ENCODE data around the gene IGF1R. TPM values are rescaled to one million over a fixed set of nuclear protein-coding genes. Genes with fewer than 3 reads are reported as not detected.

The IGF1R gene
- polyA plus RNA-seq, 1 experiment: 21.6 TPM

DNA sequence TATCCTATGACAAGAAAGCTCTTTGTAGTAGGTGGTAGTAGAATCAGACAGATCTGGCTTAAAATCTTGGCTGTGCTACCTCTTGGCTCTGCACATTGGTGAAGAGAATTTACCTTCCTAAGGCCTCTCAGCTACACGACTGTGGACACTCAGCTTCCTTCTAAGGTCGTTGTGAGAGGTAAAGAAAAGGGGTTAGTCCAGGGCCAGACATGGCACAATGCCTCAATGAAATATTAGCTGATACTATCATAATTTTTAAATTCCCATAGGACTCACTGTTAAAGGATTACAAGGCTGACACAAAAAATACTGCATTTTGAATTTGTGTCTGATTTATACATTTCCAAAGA, 80.4 kb downstream of the IGF1R start:
- TF ChIP-seq, protein P1, sequence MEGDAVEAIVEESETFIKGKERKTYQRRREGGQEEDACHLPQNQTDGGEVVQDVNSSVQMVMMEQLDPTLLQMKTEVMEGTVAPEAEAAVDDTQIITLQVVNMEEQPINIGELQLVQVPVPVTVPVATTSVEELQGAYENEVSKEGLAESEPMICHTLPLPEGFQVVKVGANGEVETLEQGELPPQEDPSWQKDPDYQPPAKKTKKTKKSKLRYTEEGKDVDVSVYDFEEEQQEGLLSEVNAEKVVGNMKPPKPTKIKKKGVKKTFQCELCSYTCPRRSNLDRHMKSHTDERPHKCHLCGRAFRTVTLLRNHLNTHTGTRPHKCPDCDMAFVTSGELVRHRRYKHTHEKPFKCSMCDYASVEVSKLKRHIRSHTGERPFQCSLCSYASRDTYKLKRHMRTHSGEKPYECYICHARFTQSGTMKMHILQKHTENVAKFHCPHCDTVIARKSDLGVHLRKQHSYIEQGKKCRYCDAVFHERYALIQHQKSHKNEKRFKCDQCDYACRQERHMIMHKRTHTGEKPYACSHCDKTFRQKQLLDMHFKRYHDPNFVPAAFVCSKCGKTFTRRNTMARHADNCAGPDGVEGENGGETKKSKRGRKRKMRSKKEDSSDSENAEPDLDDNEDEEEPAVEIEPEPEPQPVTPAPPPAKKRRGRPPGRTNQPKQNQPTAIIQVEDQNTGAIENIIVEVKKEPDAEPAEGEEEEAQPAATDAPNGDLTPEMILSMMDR (IDR thresholded peaks at IDR 0.05; ENCODE audit: low read depth, low read length): no peak
- no peak for DNase-seq (ENCODE audit: low read depth, low spot score)
- H3K9me3 ChIP-seq (ENCODE audit: control insufficient read depth, insufficient read depth, low read length): no peaks in the 10 kb centered on the region
- no peaks in the 10 kb centered on the region for H3K27me3 ChIP-seq (ENCODE audit: control insufficient read depth, insufficient read depth, low read length)
- ChIA-PET CTCF (interaction anchor here (1.0 to 1.6 kb wide), 3 partner anchors 51 to 127 kb away, joined by 3 to 18 read pairs (median 11); no protein-coding TSS in a partner anchor), POLR2A (interaction anchor here (1.0 to 1.1 kb wide), 2 partner anchors 9 to 15 kb away, joined by 3 to 4 read pairs; no protein-coding TSS in a partner anchor)
- peak overlapping the region; percentile 95 for H3K27ac ChIP-seq (ENCODE audit: low read depth, low read length)
- H3K4me3 ChIP-seq (ENCODE audit: low read depth, low read length): no peak overlapping the region

DNA sequence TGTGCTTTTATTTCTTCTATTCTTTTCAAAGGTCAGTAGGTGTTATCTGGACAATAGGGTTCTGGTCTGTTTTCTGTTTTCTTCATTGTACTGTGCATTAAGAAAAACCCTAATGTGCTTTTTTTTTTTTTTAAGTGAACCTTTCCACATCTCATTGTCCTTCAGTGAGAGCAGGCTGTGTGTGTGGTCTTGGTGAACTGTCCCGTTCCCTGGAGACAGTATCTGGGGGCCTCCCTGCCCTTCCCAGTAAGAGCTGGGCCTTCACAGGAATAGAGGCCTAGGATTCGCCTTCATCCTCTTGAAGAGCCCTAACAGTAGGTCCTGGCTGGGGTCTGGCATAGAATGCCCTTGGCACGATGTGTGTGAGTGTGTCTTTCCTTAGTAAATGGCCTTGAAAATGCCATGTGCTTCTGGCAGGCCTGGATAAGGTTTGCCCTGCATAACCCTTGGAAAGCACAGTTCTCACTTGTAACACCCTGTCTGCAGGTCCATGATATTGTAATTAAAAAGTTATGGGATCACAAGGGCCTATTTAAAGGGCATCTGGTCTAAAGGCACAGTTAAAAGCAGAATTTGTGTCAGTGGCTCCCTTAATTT, 81.2 kb downstream of the IGF1R start:
- peak overlapping the region; percentile 31 for H3K27ac ChIP-seq (ENCODE audit: low read depth, low read length)
- no peak for DNase-seq (ENCODE audit: low read depth, low spot score)
- ChIA-PET POLR2A (interaction anchor here (0.6 kb wide), 1 partner anchor 31 kb away, joined by 3 read pairs; no protein-coding TSS in a partner anchor), CTCF (interaction anchor here (0.6 to 0.7 kb wide), 2 partner anchors 77 to 137 kb away, joined by 3 to 5 read pairs; no protein-coding TSS in a partner anchor)
- TF ChIP-seq, protein P1 (IDR thresholded peaks at IDR 0.05; ENCODE audit: low read depth, low read length): no peak
- H3K4me3 ChIP-seq (ENCODE audit: low read depth, low read length): no peak overlapping the region
- H3K9me3 ChIP-seq (ENCODE audit: control insufficient read depth, insufficient read depth, low read length): no peaks in the 10 kb centered on the region
- no peaks in the 10 kb centered on the region for H3K27me3 ChIP-seq (ENCODE audit: control insufficient read depth, insufficient read depth, low read length)

DNA sequence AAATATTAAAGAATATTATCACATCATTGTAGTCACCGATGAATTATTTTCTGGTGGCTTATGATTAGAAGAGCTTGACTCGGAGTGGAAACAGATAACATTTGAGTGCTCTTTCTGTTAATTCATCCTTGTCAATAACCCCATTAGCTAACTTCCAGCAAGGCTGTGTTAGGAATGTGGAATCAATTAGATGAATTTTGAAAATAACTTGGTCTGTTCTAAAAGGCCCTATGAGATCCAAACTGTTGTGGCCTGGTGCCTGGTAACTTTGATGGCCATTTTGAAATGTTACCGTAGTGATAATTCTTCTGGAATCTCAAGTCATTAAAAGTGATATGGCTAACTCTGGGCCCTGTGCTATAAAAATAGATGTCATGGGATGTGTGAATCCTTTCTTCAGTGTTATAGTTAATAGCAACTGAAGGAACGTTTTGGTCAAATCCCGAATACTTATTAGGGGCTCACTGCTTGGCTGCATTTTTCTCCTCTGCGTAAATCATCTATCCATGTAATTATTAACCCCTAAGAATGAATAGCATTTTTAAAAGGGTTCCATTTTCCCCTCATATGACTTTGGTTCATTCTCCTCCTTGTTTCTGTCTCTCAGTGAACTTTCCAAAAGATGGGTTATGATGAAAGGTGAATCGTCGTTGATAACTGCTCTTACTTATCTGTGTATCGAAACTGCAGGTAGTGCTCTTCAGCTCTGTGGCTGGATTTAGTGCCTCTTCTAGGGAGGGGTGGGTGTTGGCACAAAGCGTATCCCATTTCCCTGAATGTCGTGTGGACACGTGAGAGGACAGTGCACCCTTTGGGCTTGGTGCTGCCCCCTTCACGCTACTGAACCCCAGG, 82.7 kb downstream of the IGF1R start:
- TF ChIP-seq, protein P1 (IDR thresholded peaks at IDR 0.05; ENCODE audit: low read depth, low read length): no peak
- no peak for DNase-seq (ENCODE audit: low read depth, low spot score)
- no peaks in the 10 kb centered on the region for H3K27me3 ChIP-seq (ENCODE audit: control insufficient read depth, insufficient read depth, low read length)
- H3K9me3 ChIP-seq (ENCODE audit: control insufficient read depth, insufficient read depth, low read length): no peaks in the 10 kb centered on the region
- POLR2A ChIA-PET: no interaction called here
- H3K27ac ChIP-seq (ENCODE audit: low read depth, low read length): no peak overlapping the region
- no peak overlapping the region for H3K4me3 ChIP-seq (ENCODE audit: low read depth, low read length)
- CTCF ChIA-PET: interaction anchor here (0.6 kb wide), 1 partner anchor 605 kb away, joined by 6 read pairs; no protein-coding TSS in a partner anchor

DNA sequence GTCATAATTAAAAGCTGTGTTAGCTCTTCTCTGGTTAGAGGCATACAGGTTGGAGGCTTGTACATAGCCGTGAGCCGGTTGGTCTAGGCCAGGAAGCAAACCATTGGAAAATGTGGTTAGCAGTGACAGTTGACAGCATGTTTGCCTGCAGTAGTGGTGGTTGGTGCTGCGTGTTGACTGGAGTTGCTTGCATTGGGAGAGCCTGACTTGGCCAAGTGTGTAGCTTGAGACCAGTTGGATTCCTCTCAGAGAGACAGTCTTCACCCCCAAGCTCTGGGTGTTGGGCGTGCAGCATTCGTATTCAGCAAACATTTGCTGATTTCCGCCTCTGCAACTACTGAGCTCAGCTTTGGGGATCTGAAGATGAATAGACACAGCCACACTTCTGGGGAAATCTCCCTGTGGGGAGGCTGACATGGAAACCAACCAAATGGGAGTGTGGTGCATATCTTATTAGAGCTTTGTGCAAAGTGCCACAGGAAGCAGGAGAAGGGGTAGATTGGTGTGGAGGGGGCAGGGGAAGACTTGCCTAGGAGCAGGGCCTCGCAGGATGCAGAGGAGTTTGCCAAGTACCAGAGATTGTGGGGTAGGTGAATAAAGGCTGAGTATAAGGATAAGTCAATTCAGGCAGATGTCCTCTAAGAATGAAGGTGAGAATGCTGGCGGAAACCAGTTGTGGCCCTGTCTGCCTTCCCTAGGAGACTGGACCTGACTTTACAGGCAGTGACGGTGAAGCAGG, 83.5 kb downstream of the IGF1R start:
- DNase-seq (ENCODE audit: low read depth, low spot score): no peak
- POLR2A ChIA-PET: no interaction called here
- H3K27me3 ChIP-seq (ENCODE audit: control insufficient read depth, insufficient read depth, low read length): no peaks in the 10 kb centered on the region
- H3K27ac ChIP-seq (ENCODE audit: low read depth, low read length): peak overlapping the region; percentile 31
- CTCF ChIA-PET: no interaction called here
- H3K9me3 ChIP-seq (ENCODE audit: control insufficient read depth, insufficient read depth, low read length): no peaks in the 10 kb centered on the region
- no peak overlapping the region for H3K4me3 ChIP-seq (ENCODE audit: low read depth, low read length)
- TF ChIP-seq, protein P1 (IDR thresholded peaks at IDR 0.05; ENCODE audit: low read depth, low read length): no peak

Data from AG04450 (cell line).